Activated CD8-positive, alpha-beta memory T cell treated with anti-CD3 and anti-CD28 coated beads for 36 hours (primary cell): ENCODE measurements around the gene MTHFS. TPM values are rescaled to one million over a fixed set of nuclear protein-coding genes. Genes with fewer than 3 reads are reported as not detected.
"Not testable (repeated sequence)": the region's sequence is repeated elsewhere in the genome, so short reads cannot be mapped to it uniquely, and the experiment has no call there.

ENCODE experiments used
- CTCF ChIA-PET: fragments of 350-600 bp; sonication (Branson Sonifier 250); formaldehyde crosslinking; loops from one replicate; lab custom pipeline; 2021; ENCODE audit warnings: antibody characterized with exemption; lab: Charles Lee
- POLR2A ChIA-PET: fragments of 350-600 bp; sonication (Branson Sonifier 250); formaldehyde crosslinking; loops from one replicate; lab custom pipeline; 2021; ENCODE audit warnings: antibody characterized with exemption; lab: Charles Lee
- total RNA-seq, 2 experiments: library from RNA; stranded (reverse); gene quantifications; one replicate each; pipeline ENCODE4 v1.2.3, GENCODE V29; 2021

Gene MTHFS
- 10 to 100 TPM; 27.8 to 28.3 TPM for total RNA-seq

GRCh38 chr15:79896634-79897379 is at the start of gene MTHFS:
TSS of gene MTHFS (minus strand) at chr15:79897014. CDS start at chr15:79896988, 26 bp downstream.
- CTCF ChIA-PET = interaction anchor here (0.7 to 1.7 kb wide), 5 partner anchors 20 to 74 kb away, joined by 3 to 6 read pairs (median 4); partner anchors contain the start of gene BCL2A1
- POLR2A ChIA-PET = interaction anchor here (0.7 to 4.4 kb wide), 9 partner anchors 24 to 162 kb away, joined by 3 to 32 read pairs (median 4); partner anchors contain the start of genes BCL2A1 and ZFAND6

GRCh38 chr15:79944622-79945021 is 47.8 kb upstream of the MTHFS start:
- POLR2A ChIA-PET = interaction anchor here (0.6 to 1.3 kb wide), 2 partner anchors 21 to 26 kb away, joined by 3 read pairs; no protein-coding TSS in a partner anchor

GRCh38 chr15:79943820-79944219 is 47.0 kb upstream of the MTHFS start:
- ChIA-PET CTCF (interaction anchor here (1.3 kb wide), 1 partner anchor 24 kb away, joined by 4 read pairs; no protein-coding TSS in a partner anchor), POLR2A (interaction anchor here (1.1 to 1.3 kb wide), 4 partner anchors 21 to 46 kb away, joined by 3 to 7 read pairs (median 4); partner anchors contain the start of gene BCL2A1)

More at GRCh38 chr15:79944622-79945021, 47.8 kb upstream of the MTHFS start:
- CTCF ChIA-PET = interaction anchor here (2.8 kb wide), 1 partner anchor 22 kb away, joined by 11 read pairs; no protein-coding TSS in a partner anchor

- ChIA-PET CTCF (interaction anchor here (1.3 kb wide), 1 partner anchor 25 kb away, joined by 4 read pairs; no protein-coding TSS in a partner anchor), POLR2A (interaction anchor here (1.1 to 1.3 kb wide), 4 partner anchors 20 to 45 kb away, joined by 3 to 7 read pairs (median 4); partner anchors contain the start of gene BCL2A1)
Observed at GRCh38 chr15:79942741-79943481, 46.1 kb upstream of the MTHFS start.

GRCh38 chr15:79939399-79939798 is 42.6 kb upstream of the MTHFS start:
- CTCF ChIA-PET = no interaction called here
- POLR2A ChIA-PET = no interaction called here

- POLR2A ChIA-PET = no interaction called here
- CTCF ChIA-PET = no interaction called here
Observed at GRCh38 chr15:79938143-79938542, 41.3 kb upstream of the MTHFS start.

- ChIA-PET POLR2A (interaction anchor here (0.6 kb wide), 1 partner anchor 83 kb away, joined by 7 read pairs; no protein-coding TSS in a partner anchor), CTCF (interaction anchor here (1.5 kb wide), 1 partner anchor 14 kb away, joined by 5 read pairs; no protein-coding TSS in a partner anchor)
Observed at GRCh38 chr15:79935556-79936201, 38.9 kb upstream of the MTHFS start.

GRCh38 chr15:79933231-79933630 is 36.4 kb upstream of the MTHFS start:
- CTCF ChIA-PET = no interaction called here
- POLR2A ChIA-PET = no interaction called here

GRCh38 chr15:79932447-79932846 is 35.6 kb upstream of the MTHFS start:
- CTCF ChIA-PET = no interaction called here

GRCh38 chr15:79930516-79930915 is 33.7 kb upstream of the MTHFS start:
- POLR2A ChIA-PET = no interaction called here
- CTCF ChIA-PET = interaction anchor here (0.7 kb wide), 1 partner anchor 170 kb away, joined by 6 read pairs; no protein-coding TSS in a partner anchor

More at GRCh38 chr15:79932447-79932846, 35.6 kb upstream of the MTHFS start:
- POLR2A ChIA-PET = interaction anchor here (1.4 kb wide), 1 partner anchor 9 kb away, joined by 3 read pairs; no protein-coding TSS in a partner anchor

- CTCF ChIA-PET = no interaction called here
- POLR2A ChIA-PET = no interaction called here
Observed at GRCh38 chr15:79929412-79929811, 32.6 kb upstream of the MTHFS start.

GRCh38 chr15:79926116-79926515 is 29.3 kb upstream of the MTHFS start:
- POLR2A ChIA-PET, CTCF ChIA-PET: not testable (repeated sequence)

GRCh38 chr15:79924379-79924778 is 27.6 kb upstream of the MTHFS start:
- CTCF ChIA-PET = no interaction called here
- POLR2A ChIA-PET = interaction anchor here (2.8 kb wide), 1 partner anchor 44 kb away, joined by 45 read pairs; no protein-coding TSS in a partner anchor

- CTCF ChIA-PET = interaction anchor here (1.2 to 1.9 kb wide), 3 partner anchors 38 to 48 kb away, joined by 3 to 7 read pairs (median 4); partner anchors contain the start of gene BCL2A1
Observed at GRCh38 chr15:79923515-79924169, 26.8 kb upstream of the MTHFS start.

GRCh38 chr15:79923079-79923514 is 26.3 kb upstream of the MTHFS start:
- ChIA-PET CTCF (interaction anchor here (0.5 to 2.4 kb wide), 6 partner anchors 9 to 69 kb away, joined by 3 to 7 read pairs (median 4); partner anchors contain the start of gene BCL2A1), POLR2A (interaction anchor here (0.5 to 2.8 kb wide), 14 partner anchors 9 to 234 kb away, joined by 3 to 45 read pairs (median 4); partner anchors contain the start of genes BCL2A1 and MTHFS)

More at GRCh38 chr15:79923515-79924169, 26.8 kb upstream of the MTHFS start:
- POLR2A ChIA-PET = interaction anchor here (0.7 to 2.8 kb wide), 11 partner anchors 8 to 228 kb away, joined by 3 to 45 read pairs (median 5); partner anchors contain the start of genes BCL2A1 and MTHFS

GRCh38 chr15:79922512-79923078 is 25.8 kb upstream of the MTHFS start:
- POLR2A ChIA-PET = interaction anchor here (0.5 to 2.8 kb wide), 13 partner anchors 9 to 235 kb away, joined by 3 to 45 read pairs (median 4); partner anchors contain the start of genes BCL2A1 and MTHFS
- CTCF ChIA-PET = interaction anchor here (0.5 to 2.4 kb wide), 6 partner anchors 9 to 69 kb away, joined by 3 to 7 read pairs (median 4); partner anchors contain the start of gene BCL2A1
